ENCODE results near the gene ECI1.
A peak's percentile ranks its signal among the peaks of the same experiment; 100 is the strongest.

The ECI1 gene

GRCh38 chr16:2251296-2252111, at the start of gene ECI1:
ECI1 (minus strand) TSS chr16:2251587; CDS start chr16:2251566, 21 bp downstream.
- peak; percentile 93 for DNase-seq

DNA sequence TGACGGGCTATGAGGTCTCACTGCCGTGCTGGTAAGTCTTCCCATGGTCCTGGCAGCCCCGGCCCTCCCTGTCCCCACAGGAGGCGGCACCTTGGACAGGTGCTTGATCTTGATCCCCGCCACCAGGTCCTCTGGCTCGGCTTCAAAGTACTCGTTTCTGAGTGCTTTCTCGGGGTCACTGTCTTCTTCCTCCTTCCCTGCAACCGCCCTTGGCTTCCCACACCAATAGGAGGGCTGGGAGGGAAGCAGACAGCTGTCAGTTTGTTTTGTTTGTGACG, 48.5 kb upstream of the ECI1 start:
- no peak for DNase-seq

DNA sequence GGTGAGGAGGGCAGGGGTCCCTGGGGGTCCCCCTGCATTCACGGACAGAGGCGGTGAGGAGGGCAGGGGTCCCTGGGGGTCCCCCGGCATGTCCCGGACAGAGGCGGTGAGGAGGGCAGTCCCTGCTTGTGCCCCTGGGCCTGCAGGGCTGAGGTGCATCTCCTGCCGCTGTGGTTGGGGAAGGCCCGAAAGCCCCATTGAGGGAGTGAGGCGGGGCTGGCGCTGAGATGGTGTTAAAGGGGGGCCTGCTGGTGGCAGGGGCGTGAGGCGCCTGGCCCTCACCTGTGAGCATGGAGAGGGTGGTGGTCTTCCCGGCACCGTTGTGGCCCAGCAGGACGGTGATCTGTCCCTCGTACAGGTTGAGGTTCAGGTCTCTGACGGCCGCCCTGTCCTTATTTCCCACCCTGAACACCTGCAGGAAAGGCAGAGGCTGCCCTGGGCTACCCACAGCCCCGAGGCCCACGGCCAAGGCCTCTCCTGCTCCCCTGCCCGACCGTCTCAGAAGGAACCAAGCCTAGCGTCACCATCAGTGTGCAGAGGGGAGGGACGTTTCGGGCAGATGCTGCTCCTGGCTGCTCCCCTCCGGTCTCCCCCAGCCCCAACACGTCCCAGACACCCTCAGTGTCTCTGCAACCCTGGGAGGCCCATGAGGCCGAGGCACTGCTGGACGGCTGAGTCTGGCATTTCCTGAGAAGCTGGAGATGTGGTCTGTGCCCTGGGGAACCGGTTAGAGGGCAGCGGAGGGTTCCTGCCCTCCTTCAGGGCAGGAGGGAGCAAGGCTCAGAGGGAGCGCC, 47.9 kb upstream of the ECI1 start:
- DNase-seq: no peak

GRCh38 chr16:2298621-2299020, 47.2 kb upstream of the ECI1 start:
- DNase-seq: no peak

- DNase-seq: no peak
Observed at GRCh38 chr16:2297506-2297860, 46.1 kb upstream of the ECI1 start.

- peak; percentile 16 for DNase-seq
Observed at GRCh38 chr16:2296661-2297505, 45.5 kb upstream of the ECI1 start.

- DNase-seq: no peak
Observed at GRCh38 chr16:2295056-2295798, 43.8 kb upstream of the ECI1 start.

DNA sequence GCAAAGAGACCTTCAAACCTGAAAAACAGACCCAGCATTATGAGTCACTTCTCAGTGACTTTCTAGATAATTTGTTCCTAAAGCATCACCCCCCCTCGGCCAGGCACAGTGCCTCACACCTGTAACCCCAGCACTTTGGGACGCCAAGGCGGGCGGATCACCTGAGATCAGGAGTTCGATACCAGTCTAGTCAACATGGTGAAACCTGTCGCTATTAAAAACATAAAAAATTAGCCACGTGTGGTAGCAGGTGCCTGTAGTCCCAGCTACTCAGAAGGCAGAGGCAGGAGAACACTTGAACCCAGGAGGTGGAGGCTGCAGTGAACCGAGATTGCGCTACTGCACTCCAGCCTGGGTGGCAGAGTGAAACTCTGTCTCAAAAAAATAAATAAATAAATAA, 40.8 kb upstream of the ECI1 start:
- no peak for DNase-seq

DNA sequence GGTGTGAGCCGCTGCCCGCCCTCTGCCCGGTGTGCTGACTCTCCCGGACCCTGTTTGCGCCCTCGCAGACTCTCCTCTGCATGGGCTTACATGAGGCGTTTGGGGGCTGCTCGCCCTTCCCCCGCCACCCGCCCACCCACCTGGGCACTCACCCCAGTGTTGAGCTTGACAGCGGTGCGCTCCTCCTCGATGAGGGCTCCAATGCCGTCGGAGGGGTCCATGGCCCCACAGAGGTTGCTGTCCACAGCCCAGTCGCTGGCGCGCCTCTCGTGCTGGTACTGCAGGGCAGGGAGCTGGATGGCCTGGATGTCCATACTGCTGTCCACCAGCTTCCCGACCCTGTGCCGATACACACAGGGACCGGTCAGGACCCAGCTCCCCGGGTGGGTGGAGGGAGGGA, 37.9 kb upstream of the ECI1 start:
- DNase-seq: no peak

GRCh38 chr16:2288726-2289125, 37.3 kb upstream of the ECI1 start:
- DNase-seq: no peak

GRCh38 chr16:2287916-2288547, 36.6 kb upstream of the ECI1 start:
- DNase-seq: no peak

GRCh38 chr16:2286550-2286949, 35.2 kb upstream of the ECI1 start:
- no peak for DNase-seq

GRCh38 chr16:2285731-2286191, 34.4 kb upstream of the ECI1 start:
- DNase-seq: no peak

DNA sequence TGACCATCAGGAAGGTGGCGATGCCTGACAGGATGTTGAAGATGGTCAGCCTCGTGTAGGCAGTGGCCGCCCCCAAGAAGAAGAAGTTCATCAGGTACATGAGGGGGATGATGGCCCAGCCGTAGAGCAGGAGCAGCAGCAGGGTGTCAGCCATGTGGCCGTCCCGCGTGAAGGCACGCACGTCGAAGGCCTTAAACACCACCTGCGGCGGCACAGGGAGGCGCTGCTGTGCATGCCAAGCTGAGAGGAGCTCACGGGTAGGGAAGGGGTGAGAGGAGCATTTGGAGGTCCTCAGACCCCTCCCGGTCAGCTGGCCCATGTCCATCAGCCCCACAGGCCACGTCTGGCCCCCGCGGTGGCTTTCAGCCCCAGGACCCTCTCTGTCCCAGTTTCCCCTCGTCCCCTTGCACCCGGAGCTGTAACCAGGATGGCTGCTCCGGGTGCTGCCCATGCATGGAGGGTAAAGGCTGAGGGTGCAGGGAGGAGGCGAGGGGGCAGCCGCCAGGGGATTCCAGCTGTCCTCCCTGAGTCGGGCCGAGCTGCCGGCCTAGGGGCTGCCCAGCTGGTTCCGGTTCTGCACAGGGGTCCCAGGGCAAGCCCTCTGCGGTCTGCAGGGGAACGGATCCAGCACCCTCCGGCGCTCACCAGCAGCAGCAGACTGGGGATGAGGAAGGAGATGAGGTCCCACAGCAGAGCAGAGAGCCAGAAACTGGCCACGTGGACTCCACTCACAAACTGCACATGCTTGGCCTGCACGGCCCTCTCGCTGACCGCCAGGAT, 33.6 kb upstream of the ECI1 start:
- no peak for DNase-seq

DNA sequence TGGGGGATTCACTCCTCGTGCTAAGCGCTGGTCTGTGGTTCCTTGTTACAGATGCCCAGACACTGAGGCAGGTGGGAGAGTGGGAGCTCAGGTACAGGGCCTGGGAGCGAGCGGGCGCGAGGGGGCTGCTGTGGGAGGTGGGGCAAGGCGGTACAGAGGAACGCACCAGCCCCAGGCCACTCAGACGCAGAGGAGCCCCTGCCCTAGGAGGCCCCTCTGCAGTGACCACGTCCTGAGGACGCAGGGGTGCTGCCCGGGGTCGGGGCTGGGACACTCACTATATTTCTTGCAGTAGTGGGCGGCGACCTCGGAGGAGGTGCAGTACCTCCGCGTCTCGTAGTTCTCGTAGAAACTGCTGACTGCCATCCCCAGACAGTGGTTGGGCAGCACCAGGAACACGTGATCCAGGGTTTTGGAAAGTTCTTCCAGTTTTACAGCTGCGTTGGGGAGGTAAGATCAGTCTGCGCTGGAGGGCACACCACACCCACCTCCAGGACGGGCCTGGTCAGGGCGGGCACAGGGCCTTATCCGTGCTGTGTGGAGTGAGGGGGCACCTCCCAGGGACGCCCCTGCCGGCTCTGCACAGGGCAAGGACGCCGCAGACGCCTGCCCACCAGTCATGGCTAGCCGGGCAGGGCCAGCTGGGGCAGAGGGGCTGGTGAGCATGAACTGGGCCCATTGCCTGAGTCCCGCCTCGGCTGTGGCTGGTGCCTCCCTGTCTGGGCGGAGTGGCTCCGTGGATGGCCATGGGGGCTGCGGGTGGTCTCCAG, 32.8 kb upstream of the ECI1 start:
- no peak for DNase-seq

- no peak for DNase-seq
Observed at GRCh38 chr16:2282866-2283555, 31.6 kb upstream of the ECI1 start.

DNA sequence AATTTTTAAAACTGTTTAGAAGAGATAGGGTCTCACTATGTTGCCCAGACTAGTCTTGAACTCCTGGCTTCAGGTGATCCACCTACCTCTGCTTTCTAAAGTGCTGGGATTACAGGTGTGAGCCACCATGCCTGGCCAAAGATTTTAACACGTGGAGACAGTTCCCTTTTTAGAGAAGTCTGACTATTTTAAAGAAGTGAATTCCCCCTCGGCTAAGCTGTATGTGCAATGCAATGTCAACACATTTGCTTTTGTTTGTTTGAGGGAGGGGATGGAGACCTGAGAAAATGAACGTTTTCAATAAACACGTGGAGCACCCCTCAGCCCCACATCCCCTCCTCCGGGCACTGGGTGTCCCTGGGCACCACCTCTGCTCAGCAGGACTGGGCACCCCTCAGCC, 30.9 kb upstream of the ECI1 start:
- DNase-seq: no peak

GRCh38 chr16:2280981-2281542, 29.7 kb upstream of the ECI1 start:
- no peak for DNase-seq

DNA sequence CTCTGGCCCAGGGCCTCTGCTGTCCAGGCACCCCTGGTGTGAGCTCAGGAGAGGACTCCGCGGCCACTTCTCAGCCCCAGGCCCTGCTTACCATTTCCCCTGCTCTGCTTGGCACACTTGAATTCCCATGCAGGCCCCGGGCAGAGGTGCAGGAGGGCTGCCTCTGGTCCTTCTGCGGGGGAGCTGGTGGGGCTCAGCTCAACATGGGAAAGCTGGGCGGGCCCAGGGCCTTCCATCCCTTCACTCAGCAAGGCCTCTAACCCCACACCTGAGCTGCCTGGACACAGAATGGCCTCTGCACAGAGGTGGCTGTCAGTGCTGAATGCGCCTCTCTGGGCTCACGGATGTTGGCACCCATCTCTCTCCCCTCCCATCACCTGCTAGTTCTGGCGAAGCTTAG, 29.1 kb upstream of the ECI1 start:
- no peak for DNase-seq

Data from NCI-H345 (cell line).